Middle frontal gyrus (tissue), 1 donor: ENCODE results near the gene FOXP1.

Experiments
- DNase-seq: peaks from one replicate; pipeline ENCODE4 v3.0.0-alpha.2; 2015; ENCODE audit warnings: low spot score; ENCODE audit errors: extremely low spot score

FOXP1 gene

GRCh38 chr3:71402280-71402679 lies 181.2 kb downstream of the FOXP1 start:
- no peak for DNase-seq

GRCh38 chr3:71401695-71402231 lies 181.8 kb downstream of the FOXP1 start:
- no peak for DNase-seq

- DNase-seq: no peak
Measured at GRCh38 chr3:71400986-71401451, 182.5 kb downstream of the FOXP1 start.

GRCh38 chr3:71399478-71399877 lies 184.1 kb downstream of the FOXP1 start:
- no peak for DNase-seq

GRCh38 chr3:71398157-71398836 lies 185.2 kb downstream of the FOXP1 start:
- no peak for DNase-seq

- no peak for DNase-seq
Measured at GRCh38 chr3:71397726-71398125, 185.8 kb downstream of the FOXP1 start.

- no peak for DNase-seq
Measured at GRCh38 chr3:71397046-71397445, 186.5 kb downstream of the FOXP1 start.

- no peak for DNase-seq
Measured at GRCh38 chr3:71395927-71396695, 187.4 kb downstream of the FOXP1 start.

- DNase-seq: no peak
Measured at GRCh38 chr3:71395470-71395869, 188.1 kb downstream of the FOXP1 start.

- DNase-seq: no peak
Measured at GRCh38 chr3:71393745-71394144, 189.8 kb downstream of the FOXP1 start.

GRCh38 chr3:71393093-71393492 lies 190.4 kb downstream of the FOXP1 start:
- DNase-seq: no peak

GRCh38 chr3:71392251-71392650 lies 191.3 kb downstream of the FOXP1 start:
- DNase-seq: no peak

GRCh38 chr3:71391361-71391760 lies 192.2 kb downstream of the FOXP1 start:
- DNase-seq: no peak

- DNase-seq: no peak
Measured at GRCh38 chr3:71389911-71390573, 193.5 kb downstream of the FOXP1 start.

- no peak for DNase-seq
Measured at GRCh38 chr3:71389191-71389590, 194.3 kb downstream of the FOXP1 start.

- no peak for DNase-seq
Measured at GRCh38 chr3:71388535-71389120, 194.9 kb downstream of the FOXP1 start.

- DNase-seq: no peak
Measured at GRCh38 chr3:71387586-71387985, 195.9 kb downstream of the FOXP1 start.

GRCh38 chr3:71384837-71385716 lies 198.5 kb downstream of the FOXP1 start:
- no peak for DNase-seq

GRCh38 chr3:71384388-71384787 lies 199.1 kb downstream of the FOXP1 start:
- no peak for DNase-seq

- no peak for DNase-seq
Measured at GRCh38 chr3:71380096-71380495, 203.4 kb downstream of the FOXP1 start.

- DNase-seq: no peak
Measured at GRCh38 chr3:71378509-71378908, 205.0 kb downstream of the FOXP1 start.
